ENCODE data around the gene MAP4K5.
"Not testable (repeated sequence)": the region's sequence is repeated elsewhere in the genome, so short reads cannot be mapped to it uniquely, and the experiment has no call there.

Gene MAP4K5

DNA sequence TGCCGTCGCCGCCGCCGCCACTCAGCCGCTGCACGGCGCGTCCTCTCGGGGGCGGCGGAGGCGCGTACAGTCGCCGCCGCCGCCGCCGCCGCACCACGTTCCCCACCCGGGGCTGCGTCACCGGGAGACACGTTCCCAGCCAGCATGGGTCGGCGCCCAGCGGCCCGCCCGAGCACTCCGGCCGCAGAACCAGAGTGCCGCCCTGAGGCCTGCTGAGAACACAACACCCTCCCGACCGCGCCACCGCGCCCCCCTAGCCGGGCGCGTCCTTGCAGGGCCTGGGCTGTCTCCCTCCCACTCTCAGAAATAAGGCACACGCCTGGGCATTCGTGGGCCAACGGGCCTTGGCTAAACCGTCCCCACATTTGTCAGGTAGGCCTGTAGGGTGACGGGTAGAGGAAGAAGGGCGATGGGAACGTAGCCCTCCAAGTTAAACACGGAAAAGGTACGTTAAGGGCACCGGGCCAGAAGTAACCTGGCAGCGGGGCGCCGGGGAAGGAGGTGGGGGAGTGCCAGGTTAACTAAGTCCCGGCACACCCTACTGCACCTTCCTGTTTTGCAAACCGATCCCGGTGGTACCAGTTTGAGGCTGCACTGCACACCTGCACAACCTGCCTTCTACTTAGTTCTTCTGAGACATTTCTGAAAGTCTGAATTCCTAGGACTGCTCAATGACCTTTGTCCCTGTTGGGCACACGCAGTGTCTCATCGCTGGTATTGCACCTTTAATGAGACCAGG is at the start of gene MAP4K5:
Gene MAP4K5, minus strand, starts transcription at position 68 of the 739 bp plus-strand sequence. CDS start 520 bp downstream, outside the sequence.
- peak; percentile 75 to 79 for DNase-seq (ENCODE audit: low read depth in 2 of 2)

DNA sequence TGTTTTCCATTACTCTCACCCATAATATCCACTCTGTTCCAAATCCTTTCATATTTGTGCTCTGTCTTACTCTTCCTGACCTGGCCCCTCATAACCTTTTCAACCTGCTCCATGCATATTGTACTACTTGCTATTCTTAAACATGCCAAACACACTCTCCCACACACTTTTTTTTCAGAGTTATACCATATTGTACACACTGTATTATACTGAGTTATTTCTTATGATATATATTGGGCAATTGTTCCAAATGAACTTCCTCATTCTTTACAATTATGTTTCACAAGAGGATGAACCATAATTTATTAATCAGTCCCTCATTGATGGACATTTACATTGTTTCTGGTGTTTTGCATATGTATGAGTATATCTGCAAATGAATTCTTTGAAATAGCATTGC is 46.1 kb upstream of the MAP4K5 start:
- DNase-seq (ENCODE audit: low read depth in 2 of 2): no peak

DNA sequence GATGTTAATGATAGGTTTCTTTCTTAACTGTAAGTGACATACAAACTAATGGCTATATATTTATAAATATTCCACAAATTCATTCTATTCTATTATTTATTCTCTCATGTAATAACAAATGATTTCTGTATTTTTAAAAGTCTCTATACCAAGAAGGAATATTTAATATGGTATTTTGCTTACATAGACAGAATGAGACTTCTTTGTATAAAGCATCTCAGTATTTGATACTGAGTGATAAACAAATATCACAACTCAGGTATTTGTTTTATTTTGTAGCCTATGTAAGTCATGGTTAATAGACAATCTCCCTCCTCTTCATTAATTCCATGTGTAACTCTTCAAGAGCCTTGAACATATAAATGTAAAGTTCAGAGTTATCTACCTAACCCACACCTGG is 45.6 kb upstream of the MAP4K5 start:
- DNase-seq (ENCODE audit: low read depth in 2 of 2): no peak

DNA sequence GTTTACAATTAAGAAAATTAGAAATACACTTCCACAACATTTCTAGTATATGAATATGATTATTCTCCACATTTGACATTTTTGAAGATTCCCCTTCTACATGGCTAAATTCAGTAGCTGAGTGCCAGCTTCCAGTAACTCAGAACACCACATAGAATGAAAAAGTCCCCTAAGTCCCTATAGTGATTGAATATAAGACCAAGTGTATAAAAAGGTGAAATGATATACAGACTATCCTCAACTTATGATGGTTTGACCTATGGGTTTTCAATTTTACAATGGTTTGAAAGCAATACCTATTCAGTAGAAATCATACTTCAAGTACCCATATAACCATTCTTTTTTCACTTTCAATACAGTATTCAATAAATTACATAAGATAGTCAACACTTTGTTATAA is 43.4 kb upstream of the MAP4K5 start:
- no peak for DNase-seq (ENCODE audit: low read depth in 2 of 2)

DNA sequence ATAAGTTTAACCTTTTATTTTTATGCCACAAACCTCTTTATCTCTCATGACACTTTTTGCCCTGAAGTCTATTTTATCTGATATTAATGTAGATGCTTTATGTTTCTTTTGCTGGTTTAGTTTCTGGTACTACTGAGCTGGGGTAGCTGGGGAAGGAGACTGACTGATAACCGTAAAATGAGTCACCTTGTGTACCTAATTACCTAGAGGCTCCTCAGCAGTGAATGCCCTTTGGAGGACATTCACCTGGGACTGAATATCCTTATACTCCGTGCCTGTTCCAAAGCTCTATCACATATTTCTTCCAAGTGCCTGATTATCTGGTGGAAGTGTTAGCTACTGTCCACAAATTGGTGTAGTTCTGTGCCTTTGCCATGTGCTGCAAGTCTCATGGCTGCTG is 41.5 kb upstream of the MAP4K5 start:
- DNase-seq (ENCODE audit: low read depth in 2 of 2): no peak

DNA sequence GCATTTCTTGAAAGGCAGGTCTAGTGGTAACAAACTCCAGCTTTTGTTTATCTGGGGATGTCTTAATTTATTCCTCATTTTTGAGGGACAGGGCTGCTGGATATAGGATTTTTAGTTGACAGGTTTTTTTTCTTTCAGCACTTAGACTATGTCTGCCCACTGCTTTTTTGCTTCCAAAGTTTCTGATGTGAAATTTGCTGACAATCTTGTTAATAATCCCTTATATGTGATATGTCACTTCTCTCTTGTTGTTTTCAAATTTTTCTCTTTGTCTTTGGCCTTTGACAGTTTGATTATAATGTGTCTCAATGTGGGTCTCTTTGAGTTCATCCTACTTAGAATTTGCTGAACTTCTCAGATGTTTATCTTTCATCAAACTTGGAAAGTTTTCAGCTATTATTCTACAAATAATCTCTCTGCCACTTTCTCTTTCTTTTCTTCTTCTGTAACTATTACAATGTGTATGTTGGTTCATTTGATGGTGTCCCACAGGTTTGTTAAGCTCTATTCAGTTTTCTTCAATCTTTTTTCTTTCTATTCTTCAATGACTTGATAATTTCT is 37.4 kb upstream of the MAP4K5 start:
- DNase-seq (ENCODE audit: low read depth in 2 of 2): no peak

DNA sequence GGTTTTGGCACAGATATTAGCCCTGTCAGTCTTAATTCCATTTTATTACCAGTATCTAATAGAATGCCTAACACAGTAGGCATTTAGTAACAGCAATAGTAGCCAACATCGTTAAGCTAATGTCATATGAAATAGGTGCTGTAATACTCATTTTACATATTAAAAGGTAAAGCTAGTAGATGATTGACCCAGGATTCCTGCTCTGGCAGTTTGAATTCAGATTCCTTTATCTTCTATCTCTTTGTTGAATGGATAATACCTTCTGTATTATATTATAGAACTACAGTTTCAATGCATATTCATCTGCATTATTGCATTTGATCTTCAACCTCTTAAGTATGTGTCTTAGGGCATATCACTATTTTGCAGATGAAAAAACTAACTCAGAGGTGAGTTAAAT is 30.5 kb upstream of the MAP4K5 start:
- no peak for DNase-seq (ENCODE audit: low read depth in 2 of 2)

DNA sequence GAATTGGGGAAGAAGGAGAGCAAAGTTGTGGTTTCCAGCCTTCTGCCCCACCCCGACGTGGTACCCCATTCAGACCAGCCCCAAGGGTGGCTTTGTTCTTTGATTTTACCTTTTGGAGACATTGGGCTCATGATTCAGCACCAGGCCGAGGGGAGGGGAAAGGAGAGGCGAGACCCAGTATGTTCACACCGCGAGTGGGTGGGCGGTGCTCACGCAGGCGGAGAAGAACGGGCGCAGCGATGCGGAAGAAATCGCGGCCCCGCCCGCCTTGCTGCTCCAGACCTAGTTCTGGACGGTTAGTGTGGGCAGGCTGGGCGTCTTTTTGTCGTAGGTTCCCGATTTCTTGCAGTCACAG is 28.5 kb upstream of the MAP4K5 start:
- DNase-seq (ENCODE audit: low read depth in 2 of 2): peak; percentile 3 to 8

DNA sequence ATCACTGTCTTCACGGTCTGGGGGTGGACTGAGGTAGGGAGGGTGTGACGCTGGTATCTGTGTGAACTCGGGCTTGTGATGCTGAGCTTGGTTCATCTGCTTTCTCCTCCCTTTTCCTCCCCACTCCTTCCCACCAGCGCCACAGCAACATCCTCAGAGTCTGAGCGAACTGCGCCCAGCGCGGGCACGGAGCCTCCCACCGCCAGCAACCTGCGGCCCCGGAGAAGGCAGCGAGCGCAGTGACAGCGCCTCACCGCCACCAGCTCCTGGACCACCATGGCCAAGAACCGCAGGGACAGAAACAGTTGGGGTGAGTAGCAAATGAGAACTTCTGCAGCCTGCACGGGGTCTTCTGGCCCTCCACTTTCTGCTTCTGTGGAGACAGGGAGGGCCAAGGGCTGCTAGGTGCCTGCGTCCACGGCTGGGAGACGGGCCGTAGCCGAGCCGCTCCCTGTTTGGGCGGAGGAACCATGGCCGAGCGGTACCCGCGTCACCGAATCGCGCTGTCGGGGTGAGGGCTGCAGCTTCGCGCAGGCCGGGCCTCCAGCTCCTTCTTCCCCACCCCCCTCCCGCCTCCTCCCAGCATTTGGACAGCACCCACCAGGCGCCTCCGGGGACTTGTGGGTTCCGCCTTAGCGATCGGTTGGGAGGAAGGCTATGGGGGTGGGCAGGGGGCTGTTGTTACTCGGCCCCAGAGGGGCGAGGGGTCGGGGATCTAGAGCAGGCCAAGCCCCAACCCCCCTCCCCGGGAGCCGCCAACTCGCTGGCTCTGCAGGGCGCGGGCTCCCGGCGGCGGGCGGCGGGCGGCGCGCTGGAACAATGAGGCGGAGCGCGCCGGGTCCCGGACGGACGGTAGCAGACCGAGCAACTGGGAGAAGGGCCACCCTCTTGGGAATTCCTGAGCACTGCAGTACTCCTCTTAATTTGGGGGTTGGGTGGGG is 27.9 kb upstream of the MAP4K5 start, which contains the start of gene ATL1:
Gene ATL1, plus strand, starts transcription at position 156 of the 941 bp plus-strand sequence. Its CDS starts 121 bp downstream, at position 277.
- DNase-seq (ENCODE audit: low read depth in 2 of 2): peak; percentile 14 to 21

DNA sequence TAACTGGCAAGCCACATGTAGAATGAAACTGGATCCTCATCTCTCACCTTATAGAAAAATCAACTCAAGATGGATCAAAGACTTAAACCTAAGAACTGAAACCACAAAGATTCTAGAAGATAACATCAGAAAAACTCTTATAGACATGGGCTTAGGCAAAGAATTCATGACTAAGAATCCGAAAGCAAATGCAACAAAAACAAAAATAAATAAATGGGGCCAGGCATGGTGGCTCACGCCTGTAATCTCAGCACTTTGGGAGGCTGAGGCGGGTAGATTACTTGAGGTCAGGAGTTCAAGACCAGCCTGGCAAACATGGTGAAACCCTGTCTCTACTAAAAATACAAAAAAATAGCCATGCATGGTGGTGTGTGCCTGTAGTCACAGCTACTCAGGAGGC is 20.4 kb upstream of the MAP4K5 start:
- DNase-seq (ENCODE audit: low read depth in 2 of 2): not testable (repeated sequence)

DNA sequence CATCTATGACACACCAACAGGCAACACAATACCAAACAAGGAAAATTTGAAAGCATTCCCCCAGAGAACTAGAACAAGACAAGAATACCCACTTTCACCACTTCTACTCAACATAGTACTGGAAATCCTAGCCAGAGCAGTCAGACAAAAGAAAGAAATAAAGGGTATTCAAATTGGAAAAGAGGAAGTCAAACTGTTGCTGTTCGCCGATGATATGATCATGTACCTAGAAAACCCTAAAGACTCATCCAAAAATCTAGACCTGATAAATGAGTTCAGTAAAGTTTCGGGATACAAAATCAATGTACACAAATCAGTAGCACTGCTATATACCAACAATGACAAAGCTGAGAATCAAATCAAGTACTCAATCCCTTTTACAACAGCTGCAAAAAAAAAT is 19.5 kb upstream of the MAP4K5 start:
- no peak for DNase-seq (ENCODE audit: low read depth in 2 of 2)

DNA sequence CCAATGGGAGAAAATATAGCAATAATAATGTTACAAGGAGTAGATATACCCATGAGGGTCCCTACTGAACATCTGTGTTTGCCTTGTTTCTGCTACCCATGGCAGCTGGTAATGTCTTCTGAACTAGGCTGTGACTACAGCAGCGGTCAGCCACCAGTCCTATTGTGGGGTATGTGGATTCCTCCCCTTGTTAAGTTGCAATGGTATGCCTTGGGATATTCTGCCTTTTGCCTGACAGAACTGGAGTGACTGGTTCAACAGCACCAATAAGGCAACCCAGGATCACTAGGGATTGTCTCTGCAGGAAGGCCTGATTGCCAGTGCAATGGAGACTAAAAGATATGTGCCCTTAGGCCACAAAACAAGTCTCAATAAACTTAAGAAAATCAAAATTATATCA is 17.9 kb upstream of the MAP4K5 start:
- DNase-seq (ENCODE audit: low read depth in 2 of 2): no peak

DNA sequence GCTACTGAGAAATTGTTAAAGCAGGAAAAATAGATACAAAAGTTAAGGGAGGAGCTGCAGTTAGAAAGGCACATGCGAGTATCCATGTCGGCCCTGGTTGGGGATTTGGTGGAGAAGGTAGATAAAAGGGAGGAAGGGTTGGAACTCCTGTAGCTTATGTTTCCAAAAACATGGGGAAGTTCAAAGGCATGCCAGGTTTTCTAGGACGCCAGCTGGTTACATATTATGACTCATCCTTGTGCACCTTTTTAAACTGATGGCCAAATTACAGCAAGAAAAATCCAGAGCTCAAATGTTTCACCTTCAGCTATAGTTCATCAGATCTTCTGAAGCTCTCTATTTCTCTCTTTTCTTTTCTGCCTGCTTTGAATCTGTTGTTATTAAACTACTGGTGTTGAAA is 13.2 kb upstream of the MAP4K5 start:
- DNase-seq (ENCODE audit: low read depth in 2 of 2): no peak

DNA sequence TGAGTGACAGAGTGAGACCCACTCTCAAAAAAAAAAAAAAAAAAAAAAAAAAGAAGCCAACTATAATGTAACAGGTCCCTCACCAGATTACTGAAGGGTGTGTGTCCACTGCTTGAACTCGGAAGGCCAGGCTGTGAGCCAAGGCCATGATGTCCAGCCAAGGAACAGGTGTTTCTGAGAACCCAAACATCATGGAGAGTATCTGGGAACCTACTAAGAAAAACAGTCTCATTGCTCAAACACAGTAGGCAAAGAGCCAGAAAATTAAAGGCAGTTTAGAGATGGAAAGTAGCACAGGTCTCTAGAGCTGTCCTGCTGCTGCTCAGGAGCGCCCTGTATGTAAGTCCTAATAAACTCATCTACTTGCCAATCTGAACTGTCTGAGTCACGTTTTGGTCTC is 12.5 kb upstream of the MAP4K5 start:
- DNase-seq (ENCODE audit: low read depth in 2 of 2): no peak

DNA sequence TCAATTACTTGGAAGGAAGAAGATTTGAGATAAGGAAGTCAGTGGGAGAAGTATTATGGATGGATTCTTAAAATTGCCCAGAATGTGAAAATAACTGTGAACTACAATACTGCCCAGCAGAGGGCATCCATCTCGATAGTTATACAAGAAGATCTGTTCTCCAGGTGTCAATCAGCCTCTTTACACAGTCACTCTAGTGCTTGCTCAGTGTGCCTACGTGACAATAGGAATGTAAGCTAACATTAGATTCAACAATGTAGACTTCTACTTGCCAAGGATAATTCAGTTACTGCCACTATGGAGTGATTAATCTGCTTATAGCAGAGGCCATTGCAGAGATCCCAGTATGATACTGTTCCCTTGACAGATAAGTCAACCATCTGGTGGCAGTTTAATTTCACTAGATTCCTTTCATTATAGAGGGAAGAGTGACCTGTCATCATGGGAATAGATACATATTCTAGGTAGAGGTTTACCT is 10.6 kb upstream of the MAP4K5 start:
- no peak for DNase-seq (ENCODE audit: low read depth in 2 of 2)

DNA sequence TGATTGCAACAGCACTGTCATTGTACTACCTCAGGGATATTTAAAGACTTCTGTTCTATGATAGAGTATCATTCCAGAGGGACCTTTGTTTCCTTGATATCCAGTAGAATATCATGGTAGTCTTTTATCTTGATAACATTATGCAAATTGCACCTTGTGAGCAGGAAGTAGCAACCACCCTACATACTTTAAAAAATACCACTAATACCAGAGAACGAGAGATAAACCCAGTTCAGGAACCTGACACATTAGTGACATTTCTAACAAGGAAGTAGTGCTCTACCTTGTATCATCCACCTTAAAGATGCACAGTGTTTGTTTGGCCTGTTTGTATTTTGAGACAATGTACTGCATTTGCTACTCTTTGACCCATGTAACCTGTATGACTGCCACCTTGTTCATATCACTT is 8.8 kb upstream of the MAP4K5 start:
- DNase-seq (ENCODE audit: low read depth in 2 of 2): no peak

DNA sequence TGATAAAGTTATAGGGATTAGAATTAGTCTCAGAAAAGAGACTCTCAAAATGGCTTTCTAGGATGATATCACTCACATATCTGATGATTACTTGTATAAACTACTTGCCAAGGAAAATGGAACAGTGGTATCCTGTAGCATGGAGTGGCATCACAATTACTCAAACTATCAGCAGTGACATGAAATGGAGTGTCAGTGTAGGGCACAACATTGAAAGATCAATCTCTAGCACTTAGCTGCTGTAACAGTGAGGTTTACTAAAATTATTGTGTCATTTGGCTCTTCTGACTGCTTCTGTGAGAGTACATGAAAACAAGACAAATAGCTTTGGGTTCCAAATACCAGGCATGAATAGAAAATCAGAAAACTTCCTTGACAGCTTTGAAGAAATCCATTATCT is 6.7 kb upstream of the MAP4K5 start:
- DNase-seq (ENCODE audit: low read depth in 2 of 2): no peak

DNA sequence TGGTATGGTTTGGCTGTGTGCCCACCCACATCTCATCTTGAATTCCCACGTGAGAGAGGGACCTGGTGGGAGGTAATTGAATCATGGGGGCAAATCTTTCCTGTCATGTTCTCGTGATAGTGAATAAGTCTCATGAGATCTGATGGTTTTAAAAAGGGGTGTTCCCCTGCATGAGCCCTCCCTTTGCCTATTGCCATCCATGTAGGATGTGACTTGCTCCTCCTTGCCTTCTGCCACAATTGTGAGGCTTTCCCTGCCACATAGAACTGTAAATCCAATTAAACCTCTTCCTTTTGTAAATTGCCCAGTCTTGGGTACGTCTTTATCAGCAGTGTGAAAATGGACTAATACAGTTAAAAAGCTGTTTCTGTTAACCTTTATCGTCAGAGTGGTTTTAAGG is 5.7 kb upstream of the MAP4K5 start:
- DNase-seq (ENCODE audit: low read depth in 2 of 2): not testable (repeated sequence)

DNA sequence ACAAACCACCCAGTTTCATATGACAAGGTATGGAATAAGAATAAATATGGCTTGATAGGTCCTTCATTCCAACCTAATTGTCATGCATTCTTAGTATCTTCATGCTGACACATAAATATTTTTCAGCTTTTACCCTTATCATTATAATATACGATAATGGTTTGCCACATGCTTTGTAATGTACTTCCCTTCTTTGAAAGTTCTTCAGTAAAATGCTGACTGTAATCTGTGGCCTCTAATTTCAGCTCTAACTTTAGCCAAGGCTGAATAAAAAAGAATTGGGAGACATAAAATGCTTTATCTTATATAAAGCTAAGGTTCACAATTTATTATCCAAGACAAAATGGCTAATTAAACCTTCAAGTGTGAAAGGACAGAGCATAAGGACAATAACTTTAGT is 2.6 kb upstream of the MAP4K5 start:
- DNase-seq (ENCODE audit: low read depth in 2 of 2): no peak

DNA sequence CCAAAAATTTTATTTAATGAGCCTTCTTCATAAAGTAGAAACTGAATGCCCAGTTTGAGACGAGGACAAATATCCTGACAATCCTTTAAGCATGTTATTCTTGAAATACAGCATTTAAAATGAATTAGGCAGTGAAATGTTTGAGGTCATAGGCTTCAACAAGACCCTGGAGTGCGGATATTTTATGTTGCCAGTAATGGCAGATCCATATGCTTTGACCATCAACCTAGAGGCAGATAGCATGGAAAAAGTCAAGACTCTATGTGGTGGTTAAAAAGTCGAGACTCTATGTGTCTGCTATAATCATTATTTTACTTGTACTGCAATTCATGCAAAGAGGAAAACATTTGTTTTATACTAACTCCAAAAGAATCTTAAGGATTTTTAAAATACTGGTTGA is 2.0 kb upstream of the MAP4K5 start:
- DNase-seq (ENCODE audit: low read depth in 2 of 2): no peak

DNA sequence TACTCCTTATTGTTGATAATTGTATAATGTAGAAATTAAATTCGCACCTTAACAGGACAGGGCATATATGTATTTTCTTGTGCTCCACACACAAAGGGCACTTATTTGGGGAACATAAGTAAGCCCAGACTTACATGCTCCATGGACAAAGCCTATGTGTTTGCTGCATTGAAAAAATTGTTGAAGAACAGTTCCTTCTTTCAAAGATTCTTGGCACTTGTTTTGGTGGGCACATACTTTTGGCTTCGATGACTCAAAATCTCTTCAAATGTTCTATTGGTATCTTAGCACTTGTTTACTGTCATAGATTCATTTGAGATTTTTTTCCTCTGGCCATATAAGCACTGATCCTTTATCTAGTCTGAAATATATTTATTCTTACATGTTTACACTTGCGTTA is 1.4 kb upstream of the MAP4K5 start:
- no peak for DNase-seq (ENCODE audit: low read depth in 2 of 2)

DNA sequence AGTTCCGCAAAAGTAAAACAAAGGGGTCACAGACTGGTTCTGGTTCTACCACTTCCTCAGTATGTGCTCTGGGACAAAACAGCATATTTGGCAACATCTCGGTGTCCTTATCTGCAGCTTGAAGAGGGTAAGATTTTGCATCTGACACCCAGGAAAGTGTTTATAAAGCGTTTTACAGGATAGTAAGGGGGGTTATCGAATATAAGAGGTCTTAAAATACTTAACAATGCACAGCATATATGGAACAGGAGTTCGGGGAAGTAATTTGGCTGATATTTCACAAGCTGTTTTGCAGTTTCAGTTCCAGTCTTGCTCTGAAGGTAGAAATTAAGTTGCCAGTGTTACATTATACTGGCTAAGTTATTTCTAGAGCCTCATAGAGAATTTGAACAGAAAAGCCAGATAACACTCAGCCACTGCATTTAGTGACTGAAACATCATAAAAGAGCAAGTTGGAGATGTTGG is 904 bp upstream of the MAP4K5 start:
- no peak for DNase-seq (ENCODE audit: low read depth in 2 of 2)
